Activated effector memory CD4-positive, alpha-beta T cell treated with Interleukin-2 at 50 U/mL for 16 hours (primary cell): ENCODE measurements around the gene HOGA1.

Experiments used
- DNase-seq: peaks from one replicate; pipeline ENCODE4 v3.0.0-alpha.2; 2020

The HOGA1 gene

DNA sequence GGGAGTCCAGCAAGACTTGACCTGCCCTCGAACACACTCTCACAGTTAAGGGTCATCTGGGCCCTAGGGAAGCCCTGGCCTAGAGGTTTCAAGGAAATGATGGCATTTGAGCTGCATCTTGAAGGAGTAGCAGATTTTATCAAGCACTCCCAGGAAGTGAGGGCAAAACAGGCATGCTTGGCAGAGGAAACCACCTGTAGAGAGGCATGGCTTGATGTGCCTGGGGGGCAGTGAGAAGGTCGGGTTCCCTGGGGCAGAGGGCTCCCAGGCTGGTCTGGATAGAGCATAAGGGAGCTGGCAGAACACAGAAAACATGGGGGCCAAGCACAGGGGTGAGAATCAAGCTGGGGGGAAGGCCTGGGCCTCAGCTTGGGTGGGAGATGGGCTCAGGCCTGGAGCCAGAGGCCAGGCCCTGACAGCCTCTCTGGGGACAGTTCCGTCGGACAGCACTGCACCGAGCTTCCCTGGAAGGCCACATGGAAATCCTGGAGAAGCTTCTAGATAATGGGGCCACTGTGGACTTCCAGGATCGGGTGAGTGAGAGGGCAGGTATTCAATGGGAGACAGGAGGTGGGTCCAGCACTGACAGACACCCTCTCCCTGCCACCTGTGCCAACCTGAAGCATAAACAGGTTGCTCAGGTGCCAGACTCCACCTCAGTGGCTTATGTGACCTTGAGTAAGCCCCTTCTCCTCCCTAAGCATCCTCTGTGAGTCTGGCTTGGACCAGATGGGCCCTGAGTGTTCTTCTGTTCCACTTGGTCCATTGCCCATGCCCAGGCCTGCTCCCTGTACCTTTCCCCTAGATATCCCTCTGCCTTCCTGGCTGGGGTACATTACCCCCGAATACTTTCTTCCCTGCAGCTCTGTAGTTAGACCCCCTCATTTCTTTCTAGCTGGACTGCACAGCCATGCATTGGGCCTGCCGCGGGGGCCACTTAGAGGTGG lies 3.5 kb upstream of the HOGA1 start:
- DNase-seq = no peak

- DNase-seq = no peak
These were observed 2.0 kb upstream of the HOGA1 start for GRCh38 chr10:97582169-97582568.

GRCh38 chr10:97583476-97583875 lies 713 bp upstream of the HOGA1 start:
- DNase-seq = no peak

GRCh38 chr10:97584798-97585438 lies 729 bp downstream of the HOGA1 start:
- DNase-seq = no peak

GRCh38 chr10:97585439-97585811 lies 1.2 kb downstream of the HOGA1 start:
- DNase-seq = no peak

DNA sequence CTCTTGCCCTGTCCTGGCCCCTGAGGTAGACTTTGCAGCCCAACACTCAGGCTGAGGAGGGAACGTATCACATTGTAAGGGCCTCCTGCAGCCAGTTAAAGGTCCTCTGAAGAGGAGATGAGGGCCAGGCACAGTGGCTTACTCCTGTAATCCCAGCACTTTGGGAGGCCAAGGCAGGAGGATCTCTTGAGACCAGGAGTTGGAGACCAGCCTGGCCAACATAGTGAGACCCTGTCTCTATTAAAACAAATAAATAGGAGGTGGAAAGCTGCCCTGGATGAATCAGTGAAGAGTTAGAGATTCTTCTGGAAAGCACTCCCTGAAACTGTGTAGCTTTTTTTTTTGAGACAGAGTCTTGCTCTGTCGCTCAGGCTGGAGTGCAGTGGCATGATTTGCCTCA lies 3.0 kb downstream of the HOGA1 start:
- DNase-seq = no peak

- DNase-seq = no peak
These were observed 5.3 kb downstream of the HOGA1 start, which contains the start of gene C10orf62 for GRCh38 chr10:97589479-97589878. Gene C10orf62, plus strand, starts transcription at chr10:97589721. Its CDS starts 177 bp downstream, at chr10:97589898.

DNA sequence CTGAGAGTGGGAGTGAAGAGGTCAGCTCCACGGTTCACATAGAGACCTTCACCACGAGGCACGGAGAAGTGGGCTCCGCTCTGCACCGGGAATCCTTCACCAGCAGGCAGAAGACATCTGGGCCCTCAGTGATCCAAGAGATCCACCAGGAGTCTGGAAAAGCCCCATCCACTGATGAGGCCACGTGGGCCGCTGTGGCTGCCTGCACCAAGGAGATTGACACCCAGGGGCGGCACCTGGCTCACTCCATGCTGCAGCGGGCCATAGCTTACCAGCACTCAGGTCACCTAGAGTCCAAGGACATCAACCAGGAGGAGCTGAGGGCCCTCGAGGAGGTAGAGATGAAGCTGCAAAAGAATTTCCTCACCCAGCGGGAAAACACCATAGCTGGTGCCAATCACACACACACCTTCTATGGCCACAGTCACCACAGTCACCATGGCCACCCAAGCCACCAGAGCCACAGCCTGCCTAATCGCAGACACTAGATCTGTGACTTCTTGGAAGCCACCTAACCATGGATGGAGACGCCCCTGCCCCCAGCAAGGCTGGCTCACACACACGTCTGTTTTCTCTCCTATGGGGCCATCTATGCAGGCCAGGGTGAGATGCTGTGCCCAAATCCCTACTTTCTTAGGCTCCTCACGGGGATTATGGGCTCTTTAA lies 6.0 kb downstream of the HOGA1 start:
- no peak for DNase-seq

- DNase-seq = no peak
These were observed 6.7 kb downstream of the HOGA1 start for GRCh38 chr10:97590748-97591495.

- DNase-seq = no peak
These were observed 9.2 kb downstream of the HOGA1 start for GRCh38 chr10:97593421-97593820.

DNA sequence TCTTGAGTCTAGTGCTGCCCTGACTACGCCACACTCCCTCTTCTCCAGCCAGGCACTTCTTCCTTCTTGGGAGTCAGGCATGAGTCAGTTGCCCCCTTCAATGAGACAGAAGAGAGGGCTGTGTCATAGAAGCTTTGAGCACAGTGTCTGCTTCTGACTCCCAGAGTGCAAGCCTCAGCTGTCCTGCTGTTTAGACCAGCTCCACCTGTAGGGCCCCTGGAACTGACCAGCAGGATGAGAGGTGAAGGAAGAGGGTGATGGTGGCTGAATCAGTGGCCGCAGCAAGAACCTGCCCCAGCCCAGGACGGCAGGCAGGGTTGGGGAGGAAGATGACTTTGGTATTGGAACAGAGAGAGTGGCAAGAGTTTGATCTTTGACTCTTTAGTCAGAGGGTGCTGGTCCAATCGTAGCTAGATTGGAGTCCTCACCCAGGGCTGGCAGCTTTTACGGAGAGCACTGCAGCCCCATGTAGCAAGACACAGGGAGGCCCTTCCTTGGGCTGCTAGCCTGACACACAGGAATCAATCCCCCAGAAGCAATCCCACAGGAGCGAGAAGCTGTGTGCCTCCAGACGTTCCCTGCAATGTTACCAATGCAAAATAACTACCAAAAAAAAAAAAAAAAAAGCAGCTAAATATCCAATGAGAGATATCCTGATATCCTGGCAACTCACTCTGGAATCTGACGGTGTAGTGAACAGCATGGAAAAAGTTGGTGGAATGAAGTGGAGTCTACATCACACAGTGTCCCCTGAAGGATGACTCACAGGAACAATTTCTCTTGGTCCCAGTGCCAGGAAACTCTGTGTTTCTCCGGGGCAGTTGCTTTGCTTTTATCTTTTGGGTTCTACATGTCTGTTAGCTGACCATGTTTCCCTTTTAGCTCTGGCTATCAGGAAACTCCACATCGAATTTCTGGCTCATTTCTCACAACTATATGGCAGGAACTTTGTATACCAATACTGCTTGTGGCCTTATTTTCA lies 12.2 kb downstream of the HOGA1 start:
- no peak for DNase-seq

- no peak for DNase-seq
These were observed 13.6 kb downstream of the HOGA1 start for GRCh38 chr10:97597778-97598177.

GRCh38 chr10:97598407-97599271 lies 14.4 kb downstream of the HOGA1 start:
- no peak for DNase-seq

DNA sequence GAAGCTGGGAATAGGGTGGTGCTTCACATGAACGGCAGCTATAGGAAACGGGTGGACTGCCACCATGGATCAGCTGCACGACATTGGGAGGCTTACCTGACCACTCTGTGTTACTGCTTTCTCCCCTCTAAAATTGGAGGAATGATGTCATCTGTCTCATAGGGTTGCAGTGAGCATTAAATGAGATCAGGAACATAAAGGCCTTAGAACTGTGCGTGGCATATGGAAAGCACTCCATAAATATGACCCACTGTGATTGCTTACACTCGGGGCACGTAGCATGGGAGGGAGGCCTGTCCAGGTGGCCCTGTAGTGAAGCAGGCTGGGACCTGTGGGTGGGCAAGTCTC lies 15.1 kb downstream of the HOGA1 start:
- no peak for DNase-seq

GRCh38 chr10:97600616-97601015 lies 16.4 kb downstream of the HOGA1 start:
- no peak for DNase-seq

DNA sequence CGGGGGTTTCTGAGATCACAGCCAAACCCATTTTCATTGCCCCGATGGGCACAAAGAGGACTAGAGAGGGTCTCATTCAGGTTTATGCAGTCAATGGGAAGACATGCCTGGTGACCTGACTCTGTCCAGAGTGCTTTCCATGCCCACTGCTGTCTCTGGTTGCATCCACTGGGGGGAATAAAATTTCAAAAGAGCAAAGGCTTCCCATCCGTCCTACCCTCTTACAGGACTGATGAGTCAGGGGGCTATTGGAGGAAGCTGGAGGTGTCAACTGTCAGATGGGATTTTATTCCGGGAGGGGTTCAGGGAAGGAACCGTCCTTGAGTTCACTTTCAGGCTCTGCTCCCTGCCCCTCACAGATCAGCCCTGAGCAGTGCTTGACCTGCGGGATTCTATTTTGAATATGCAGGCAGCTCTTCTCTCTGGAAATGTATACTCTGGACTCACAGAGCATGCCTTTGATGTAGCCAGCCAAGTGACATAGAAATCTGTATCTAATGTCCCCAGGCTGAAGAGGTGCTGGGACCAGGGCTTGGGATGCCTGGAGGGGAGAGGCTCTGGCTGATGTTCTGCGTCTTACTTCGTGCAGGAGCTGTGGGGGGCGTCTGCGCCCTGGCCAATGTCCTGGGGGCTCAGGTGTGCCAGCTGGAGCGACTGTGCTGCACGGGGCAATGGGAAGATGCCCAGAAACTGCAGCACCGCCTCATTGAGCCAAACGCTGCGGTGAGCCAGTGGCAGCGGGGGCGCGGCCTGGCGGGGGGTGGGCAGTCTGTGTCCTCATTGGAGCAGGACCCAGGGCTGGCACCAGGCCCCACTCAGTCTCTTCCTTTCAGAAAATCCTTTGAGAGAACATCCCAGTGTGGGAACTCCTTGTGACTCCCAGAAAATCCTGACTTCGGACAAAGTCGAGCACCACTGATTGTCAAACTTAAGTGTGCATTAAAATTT lies 17.4 kb downstream of the HOGA1 start:
- no peak for DNase-seq

GRCh38 chr10:97607095-97607636 lies 23.0 kb downstream of the HOGA1 start:
- DNase-seq = no peak

- DNase-seq = no peak
These were observed 24.9 kb downstream of the HOGA1 start for GRCh38 chr10:97608991-97609561.

GRCh38 chr10:97611473-97611872 lies 27.3 kb downstream of the HOGA1 start:
- no peak for DNase-seq
